Colonic mucosa (tissue), 4 donors: Measurements from ENCODE around the gene LAMB4. TPM values are rescaled to one million over a fixed set of nuclear protein-coding genes. Genes with fewer than 3 reads are reported as not detected.

Experiments used
- DNase-seq: peaks from one replicate; pipeline ENCODE4 v3.0.0-alpha.2; 2020
- H3K27ac ChIP-seq: fragments of 200-600 bp; one replicate; pipeline ENCODE4 v1.8.0; 2021
- H3K27me3 ChIP-seq: fragments of 200-600 bp; one replicate; pipeline ENCODE4 v1.8.0; 2021
- H3K36me3 ChIP-seq: fragments of 200-600 bp; one replicate; pipeline ENCODE4 v1.8.0; 2021
- H3K4me1 ChIP-seq: fragments of 200-600 bp; one replicate; pipeline ENCODE4 v1.8.0; 2021; ENCODE audit warnings: mild to moderate bottlenecking
- H3K4me3 ChIP-seq: fragments of 200-600 bp; one replicate; pipeline ENCODE4 v1.8.0; 2021
- H3K9ac ChIP-seq, 2 donors: one replicate each; pipeline ENCODE4 v1.7.0; 2013; ENCODE audit warnings: control low read depth in 2 of 2, low read depth in 2 of 2, low read length in 2 of 2
- H3K9me3 ChIP-seq: fragments of 200-600 bp; one replicate; pipeline ENCODE4 v1.8.0; 2021
- CTCF ChIP-seq: fragments of 200-600 bp; IDR thresholded peaks from one replicate; pipeline ENCODE4 v1.8.0; 2022; ENCODE audit warnings: antibody characterized with exemption, mild to moderate bottlenecking
- intact Hi-C: fragments of 100-400 bp; cut with DNase I; formaldehyde crosslinking; loops from one replicate; pipeline ENCODE4 v1.14.1; 2022
- total RNA-seq, 2 donors: library from RNA; stranded (reverse); fragmentation: NEBNext Ultra II Directional in 1 of 2; extraction: Animal tissue kit (Norgen Biotek cat#: 25700) in 1 of 2; gene quantifications; one replicate each; pipeline ENCODE4 v1.2.1, GENCODE V29; 2021
- donor health status: healthy.
- donor health status: DM: no; HTN: no; CAD: no.
- donor health status: DM: no; HTN: no; CAD: no.

Gene LAMB4
- under 1 TPM in 1 of 2 donors, not detected in 1; 0.27 TPM for total RNA-seq

GRCh38 chr7:108130261-108130660 is at the start of gene LAMB4:
TSS of gene LAMB4 (minus strand) at chr7:108130361. CDS start at chr7:108123164, 7,197 bp downstream.
- H3K4me1 ChIP-seq, result no peaks in the 10 kb centered on the region
- H3K27me3 ChIP-seq, result no peaks in the 10 kb centered on the region
- no peaks in the 10 kb centered on the region for H3K36me3 ChIP-seq
- no peak for TF ChIP-seq CTCF
- no peak within 1 kb of the TSS for H3K9ac ChIP-seq
- H3K9me3 ChIP-seq, result no peaks in the 10 kb centered on the region
- intact Hi-C loops, result no loop called here
- no peak for DNase-seq
- H3K27ac ChIP-seq, result no peak within 1 kb of the TSS
- H3K4me3 ChIP-seq, result no peak within 1 kb of the TSS

- Histone ChIP-seq H3K9me3 (no peaks in the 10 kb centered on the region), H3K9ac (no peak overlapping the region), H3K4me1 (no peaks in the 10 kb centered on the region), H3K36me3 (no peaks in the 10 kb centered on the region), H3K27me3 (no peaks in the 10 kb centered on the region), H3K27ac (no peak overlapping the region), H3K4me3 (no peak overlapping the region)
- TF ChIP-seq CTCF, result no peak
- intact Hi-C loops, result no loop called here
- no peak for DNase-seq
Measured at GRCh38 chr7:108178398-108178797, 48.2 kb upstream of the LAMB4 start.

- intact Hi-C loops, result no loop called here
- DNase-seq, result no peak
- Histone ChIP-seq H3K4me3 (no peak overlapping the region), H3K36me3 (no peaks in the 10 kb centered on the region), H3K9ac (no peak overlapping the region), H3K27me3 (no peaks in the 10 kb centered on the region), H3K9me3 (no peaks in the 10 kb centered on the region), H3K27ac (no peak overlapping the region), H3K4me1 (no peaks in the 10 kb centered on the region)
- TF ChIP-seq CTCF, result no peak
Measured at GRCh38 chr7:108171164-108171563, 41.0 kb upstream of the LAMB4 start.

- no peaks in the 10 kb centered on the region for H3K36me3 ChIP-seq
- H3K4me1 ChIP-seq, result no peaks in the 10 kb centered on the region
- TF ChIP-seq CTCF, result no peak
- no peaks in the 10 kb centered on the region for H3K27me3 ChIP-seq
- H3K27ac ChIP-seq, result no peak overlapping the region
- no peak overlapping the region for H3K9ac ChIP-seq
- no peak for DNase-seq
- intact Hi-C loops, result no loop called here
- H3K9me3 ChIP-seq, result no peaks in the 10 kb centered on the region
- no peak overlapping the region for H3K4me3 ChIP-seq
Measured at GRCh38 chr7:108170251-108170650, 40.1 kb upstream of the LAMB4 start.

- H3K27ac ChIP-seq, result no peak overlapping the region
Measured at GRCh38 chr7:108167460-108167859, 37.3 kb upstream of the LAMB4 start.

More at GRCh38 chr7:108167460-108167859, 37.3 kb upstream of the LAMB4 start:
- Histone ChIP-seq H3K36me3 (no peaks in the 10 kb centered on the region), H3K4me3 (no peak overlapping the region), H3K9me3 (no peaks in the 10 kb centered on the region), H3K27me3 (no peaks in the 10 kb centered on the region), H3K4me1 (no peaks in the 10 kb centered on the region), H3K9ac (no peak overlapping the region)
- DNase-seq, result no peak
- no peak for TF ChIP-seq CTCF
- intact Hi-C loops, result no loop called here
